Ramos (cell line): ENCODE measurements around the gene IPO4.

Source experiments
- in situ Hi-C: fragments of 300-500 bp; cut with MboI; formaldehyde crosslinking; loops from one replicate; pipeline ENCODE4 v1.14.3; 2022; ENCODE audit warnings: low sequenced_read_pairs; ENCODE audit not compliant: unreplicated experiment

Gene IPO4

GRCh38 chr14:24194873-24195185 lies 6.2 kb upstream of the IPO4 start:
- in situ Hi-C loops: no loop called here

- in situ Hi-C loops: no loop called here
Observed at GRCh38 chr14:24194186-24194872, 5.7 kb upstream of the IPO4 start.

GRCh38 chr14:24192933-24193332 lies 4.3 kb upstream of the IPO4 start:
- in situ Hi-C loops: no loop called here

- in situ Hi-C loops: no loop called here
Observed at GRCh38 chr14:24190416-24190815, 1.8 kb upstream of the IPO4 start.

- in situ Hi-C loops: no loop called here
Observed at GRCh38 chr14:24189460-24189859, 844 bp upstream of the IPO4 start.

GRCh38 chr14:24189059-24189375 lies 401 bp upstream of the IPO4 start:
- in situ Hi-C loops: no loop called here

- in situ Hi-C loops: no loop called here
Observed at GRCh38 chr14:24187539-24187915, 1.1 kb downstream of the IPO4 start.

GRCh38 chr14:24186831-24187538 lies 1.6 kb downstream of the IPO4 start:
- in situ Hi-C loops: no loop called here

- in situ Hi-C loops: no loop called here
Observed at GRCh38 chr14:24185741-24186140, 2.9 kb downstream of the IPO4 start.

GRCh38 chr14:24185026-24185425 lies 3.6 kb downstream of the IPO4 start:
- in situ Hi-C loops: no loop called here

- in situ Hi-C loops: no loop called here
Observed at GRCh38 chr14:24184104-24184970, 4.3 kb downstream of the IPO4 start.

GRCh38 chr14:24183014-24183481 lies 5.6 kb downstream of the IPO4 start:
- in situ Hi-C loops: no loop called here

GRCh38 chr14:24182110-24182882 lies 6.3 kb downstream of the IPO4 start:
- in situ Hi-C loops: no loop called here

GRCh38 chr14:24181371-24182077 lies 7.1 kb downstream of the IPO4 start:
- in situ Hi-C loops: no loop called here

- in situ Hi-C loops: no loop called here
Observed at GRCh38 chr14:24179961-24180796, 8.4 kb downstream of the IPO4 start.

- in situ Hi-C loops: no loop called here
Observed at GRCh38 chr14:24179294-24179960, 9.2 kb downstream of the IPO4 start.

- in situ Hi-C loops: no loop called here
Observed at GRCh38 chr14:24178399-24179178, 10.0 kb downstream of the IPO4 start.

- in situ Hi-C loops: no loop called here
Observed at GRCh38 chr14:24177891-24178290, 10.7 kb downstream of the IPO4 start.
